GM18508 (cell line): ENCODE data around the gene ANGPTL2.

Experiments used
- ATAC-seq: cut with Tn5 transposase; IDR thresholded peaks from one replicate; pipeline ENCODE4 v1.9.1; 2021; ENCODE audit warnings: moderate number of reproducible peaks; ENCODE audit not compliant: insufficient read depth, unreplicated experiment

The ANGPTL2 gene

DNA sequence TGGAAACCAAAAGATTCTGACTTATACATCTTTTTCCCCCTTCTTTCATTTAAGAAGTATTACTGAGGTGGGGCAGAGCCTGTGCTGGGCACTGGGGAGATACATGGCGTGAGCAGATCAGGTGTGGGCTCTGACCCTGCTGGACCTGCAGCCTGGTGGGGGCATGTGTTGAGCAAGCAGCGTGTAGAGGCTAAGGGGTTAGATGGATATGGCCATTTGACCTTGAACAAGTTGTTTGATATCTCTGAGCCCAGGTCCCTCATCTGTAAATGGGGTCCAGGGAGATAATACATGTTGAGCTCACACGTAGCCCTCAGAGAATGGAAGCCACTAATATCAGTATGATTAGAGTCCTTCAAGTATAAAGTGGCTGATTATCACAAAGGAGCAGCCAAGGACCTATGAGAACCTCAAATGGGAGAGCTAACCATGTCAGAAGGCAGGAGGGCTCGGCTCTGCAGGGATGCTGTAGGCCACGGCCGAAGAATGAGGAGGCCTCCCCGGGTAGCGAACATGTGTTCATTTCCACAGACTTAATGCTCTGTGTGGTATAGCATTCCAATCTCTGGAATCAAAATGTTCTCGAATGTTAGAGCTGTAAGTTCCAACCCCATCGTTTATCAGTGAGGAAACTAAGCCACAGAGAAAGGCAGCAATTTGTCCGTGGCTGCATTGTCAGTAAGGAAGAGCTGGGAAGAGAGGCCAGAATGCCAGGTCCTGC lies 15.4 kb upstream of the ANGPTL2 start:
- ATAC-seq, result no peak

GRCh38 chr9:127136880-127137639 lies 14.6 kb upstream of the ANGPTL2 start:
- no peak for ATAC-seq

DNA sequence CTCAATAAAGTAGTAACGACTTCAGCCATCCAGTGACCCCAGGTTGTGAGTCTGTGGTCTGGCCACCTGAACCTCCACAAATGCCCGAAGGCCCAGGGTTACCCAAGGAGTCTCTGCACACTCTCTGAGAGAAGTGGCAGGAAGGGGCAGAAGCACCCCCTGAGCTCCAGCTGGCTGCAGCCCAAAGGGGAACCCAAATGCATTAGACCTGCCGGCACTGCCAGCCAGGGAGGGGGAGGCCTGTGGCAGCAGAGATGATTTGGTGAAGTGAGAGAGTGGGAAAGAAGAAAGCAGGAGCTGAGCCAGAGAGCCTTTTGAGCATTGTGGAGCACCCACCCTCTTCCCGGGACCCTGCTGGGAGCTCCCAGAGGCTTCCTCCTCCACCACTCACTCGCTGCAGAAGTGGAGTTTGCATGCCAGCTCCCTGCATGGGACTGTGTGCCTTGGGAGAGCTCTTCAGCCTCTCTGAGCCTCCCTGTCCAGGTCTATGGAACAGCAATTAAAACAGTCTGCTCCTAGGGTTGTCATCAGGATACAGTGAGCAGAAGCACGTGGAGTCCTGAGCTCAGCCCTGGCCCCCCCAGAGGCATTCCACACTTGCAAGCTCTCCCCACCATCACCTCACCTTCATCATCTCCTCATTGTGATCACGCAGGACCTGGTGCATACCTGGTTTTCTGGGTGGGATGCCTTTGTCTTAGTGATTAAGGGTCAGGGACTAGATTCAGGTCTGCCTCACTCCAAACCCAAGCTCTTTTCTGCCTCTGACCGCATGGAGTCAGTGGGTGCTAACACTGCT lies 13.8 kb upstream of the ANGPTL2 start:
- ATAC-seq, result no peak

- no peak for ATAC-seq
Observed at GRCh38 chr9:127135056-127135745, 12.8 kb upstream of the ANGPTL2 start.

DNA sequence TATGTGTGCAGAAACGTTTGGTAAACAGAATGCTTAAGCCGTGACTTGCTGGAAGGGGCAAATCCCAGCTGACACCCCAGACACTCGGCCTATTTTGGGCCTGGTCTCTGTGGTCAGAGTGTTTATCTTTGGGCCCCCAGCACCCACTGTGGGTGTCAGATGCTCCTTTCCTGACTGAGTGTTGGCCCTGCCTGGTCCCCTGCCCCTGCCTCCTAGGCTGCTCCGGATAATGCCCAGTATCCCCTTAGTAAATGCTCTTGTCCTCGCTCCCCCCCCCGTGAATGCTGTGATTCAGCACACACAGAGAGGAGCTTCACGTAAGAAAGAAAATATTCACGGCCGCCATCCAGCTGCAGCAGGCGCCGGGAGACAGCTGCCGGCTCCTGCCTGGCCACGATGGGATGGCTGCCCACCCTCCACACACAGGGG lies 11.3 kb upstream of the ANGPTL2 start:
- ATAC-seq, result no peak

- no peak for ATAC-seq
Observed at GRCh38 chr9:127132921-127133647, 10.6 kb upstream of the ANGPTL2 start.

- ATAC-seq, result no peak
Observed at GRCh38 chr9:127132375-127132774, 9.9 kb upstream of the ANGPTL2 start.

- ATAC-seq, result no peak
Observed at GRCh38 chr9:127131871-127132270, 9.4 kb upstream of the ANGPTL2 start.

DNA sequence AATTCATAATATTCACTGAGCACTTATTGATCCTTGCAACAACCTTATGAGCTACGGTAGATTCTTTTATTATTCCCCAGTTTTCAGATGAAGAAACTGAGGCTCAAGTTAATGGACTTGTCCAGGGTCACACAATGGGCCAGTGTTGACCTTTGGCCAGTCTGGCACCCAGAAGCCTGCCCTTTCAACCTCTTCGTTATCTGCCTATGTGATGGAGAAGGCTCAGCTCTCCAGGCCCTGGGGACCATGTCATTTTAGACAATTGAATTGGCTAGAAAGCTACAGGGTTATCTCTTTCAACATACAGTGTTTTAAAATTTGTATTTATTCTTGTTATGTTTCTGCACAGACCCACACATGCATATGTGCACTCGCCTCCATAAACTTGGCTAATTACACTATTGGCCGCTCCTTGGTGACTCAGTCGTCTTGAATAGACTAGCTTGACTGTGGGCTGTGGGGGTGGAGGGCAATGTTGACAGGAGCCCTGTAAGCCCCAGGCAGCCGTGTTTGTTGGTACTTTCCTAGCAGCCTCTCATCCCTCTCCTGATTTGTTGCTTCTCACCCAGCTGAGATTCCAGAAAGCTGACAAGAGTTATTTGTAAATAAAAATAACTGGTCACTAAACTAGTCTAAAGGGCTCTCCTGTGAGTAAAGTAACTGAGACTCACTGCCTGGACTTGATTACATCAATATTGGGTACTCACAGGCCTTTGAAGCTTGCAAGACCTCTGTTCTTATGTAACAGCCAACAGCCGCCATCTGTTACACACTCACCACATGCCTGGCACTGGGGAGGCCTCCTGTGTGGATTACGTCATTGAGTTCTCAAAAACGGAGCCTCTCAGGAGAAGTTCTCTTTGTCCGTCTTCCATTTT lies 8.5 kb upstream of the ANGPTL2 start:
- no peak for ATAC-seq

GRCh38 chr9:127130235-127130634 lies 7.8 kb upstream of the ANGPTL2 start:
- ATAC-seq, result no peak

DNA sequence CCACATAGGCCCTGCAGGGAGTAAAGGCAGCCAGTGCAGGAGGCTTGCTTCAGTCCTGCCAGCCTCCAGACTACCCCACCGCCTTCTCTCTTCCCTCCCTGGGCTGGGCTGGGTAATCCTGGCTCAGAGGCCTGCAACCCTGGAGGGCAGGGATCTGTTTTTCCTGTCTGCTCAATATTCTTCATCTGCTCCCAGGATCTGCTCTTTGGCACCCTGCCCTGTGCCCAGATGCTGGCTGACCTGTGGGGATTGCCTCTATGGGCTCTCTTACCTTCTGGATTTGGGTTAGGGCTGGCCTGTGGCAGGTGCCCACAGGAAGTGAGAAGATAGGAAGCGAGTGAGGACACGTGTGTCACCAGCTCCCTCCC lies 7.3 kb upstream of the ANGPTL2 start:
- ATAC-seq, result no peak

DNA sequence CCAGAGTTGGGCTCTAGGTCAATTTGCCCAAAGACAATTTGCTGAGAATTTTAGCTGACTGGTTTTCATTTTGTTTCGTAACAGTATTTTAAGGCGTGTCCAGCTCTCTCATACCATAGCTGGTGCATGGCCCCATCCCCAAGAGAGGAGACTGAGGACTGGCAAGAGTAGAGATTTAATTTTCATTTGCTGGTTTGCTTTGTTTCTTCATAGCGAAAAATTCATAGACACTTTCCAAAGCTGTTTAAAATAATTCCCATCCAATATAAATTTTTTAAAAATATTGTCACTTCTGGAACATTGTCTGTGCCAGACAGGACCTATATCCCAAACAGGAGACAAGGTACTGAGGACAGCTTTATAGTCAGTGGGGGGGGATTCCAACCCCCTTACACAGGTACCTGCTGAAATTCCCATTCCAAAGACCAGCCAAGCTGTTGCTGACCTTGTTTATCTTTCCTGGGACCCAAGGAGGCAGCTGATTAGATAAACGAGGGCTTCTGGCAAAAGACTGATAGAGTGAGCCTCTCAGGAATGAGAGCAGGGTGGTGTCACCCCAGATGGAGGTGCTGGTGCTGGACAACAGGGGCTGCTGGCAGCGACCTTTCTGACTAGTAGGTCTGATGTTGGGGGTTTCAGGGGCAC lies 6.8 kb upstream of the ANGPTL2 start:
- ATAC-seq, result no peak

DNA sequence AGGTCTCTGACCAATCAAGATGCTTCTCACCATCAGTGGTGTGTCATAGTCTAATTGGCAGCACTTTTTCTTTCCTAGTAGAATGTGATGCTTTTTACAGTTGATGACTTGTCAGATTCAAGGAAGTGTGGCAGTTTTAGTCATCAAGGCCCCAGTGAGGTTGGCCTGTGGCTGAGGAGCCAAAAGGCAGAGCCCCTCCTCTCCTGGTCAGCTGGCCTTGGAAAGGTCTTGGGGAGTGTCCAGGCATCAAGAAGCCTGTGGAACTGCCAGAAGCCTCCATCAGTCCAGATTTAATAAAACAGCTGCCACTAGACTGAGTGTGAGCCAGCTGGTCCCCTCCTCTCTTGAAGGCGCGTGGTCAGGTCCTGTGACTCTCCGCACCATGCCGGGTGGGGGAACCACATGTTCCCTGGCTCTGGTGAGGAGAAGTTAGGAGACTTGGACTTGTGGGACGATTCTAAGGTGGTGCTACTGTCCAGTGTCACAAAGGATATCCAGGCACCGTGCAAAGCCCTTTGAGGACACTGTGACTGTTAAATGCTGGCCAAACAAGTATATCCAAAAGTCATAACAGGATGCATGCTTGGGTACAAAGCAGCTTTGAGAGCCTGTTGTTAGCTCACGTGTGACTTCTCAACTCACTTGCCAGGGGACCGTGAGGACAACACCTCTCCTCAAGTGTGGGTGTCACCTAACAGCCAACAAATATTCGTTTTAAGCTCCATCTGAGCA lies 6.1 kb upstream of the ANGPTL2 start:
- ATAC-seq, result no peak

DNA sequence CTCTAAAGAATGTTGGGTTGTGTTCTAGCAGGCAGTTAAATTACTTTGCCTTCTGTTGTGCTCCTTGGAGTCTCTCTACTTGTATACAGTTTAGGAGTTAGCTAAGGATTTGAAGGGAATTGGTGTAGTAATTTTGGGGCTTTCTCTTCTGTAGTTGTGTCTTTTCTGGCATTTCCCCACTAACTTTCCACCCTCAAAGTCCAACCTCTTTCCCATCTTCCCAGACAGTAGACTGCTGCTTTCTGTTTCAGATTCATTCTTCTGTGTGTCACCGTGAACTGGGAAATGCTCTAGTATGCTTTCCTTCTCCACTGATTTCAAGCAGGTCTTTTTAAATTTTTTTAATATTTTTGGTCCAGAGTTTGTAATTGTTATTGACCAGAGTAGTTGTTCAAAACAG lies 4.5 kb upstream of the ANGPTL2 start:
- ATAC-seq, result no peak

- no peak for ATAC-seq
Observed at GRCh38 chr9:127124792-127125191, 2.4 kb upstream of the ANGPTL2 start.

DNA sequence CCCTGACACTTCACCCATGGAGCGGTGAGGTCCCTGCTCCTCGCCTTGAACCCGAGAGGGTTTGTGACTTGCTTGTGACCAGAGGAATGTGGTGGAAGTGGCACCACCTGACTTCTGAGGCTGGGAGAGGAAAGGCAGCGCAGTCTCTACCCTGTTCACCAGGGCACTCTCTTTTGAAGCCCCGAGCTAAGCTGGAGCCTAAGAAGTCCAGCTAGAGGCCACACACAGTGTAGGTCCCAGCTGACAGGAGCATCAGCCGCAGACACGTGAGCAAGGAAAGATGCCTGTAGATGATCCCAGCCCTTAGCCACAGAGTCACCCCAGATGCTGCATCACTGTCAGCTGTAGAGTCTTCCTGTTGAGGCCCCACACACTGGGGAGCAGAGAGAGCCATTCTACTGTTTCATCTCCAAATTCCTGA lies 1.7 kb upstream of the ANGPTL2 start:
- ATAC-seq, result no peak

- no peak for ATAC-seq
Observed at GRCh38 chr9:127123064-127123890, 842 bp upstream of the ANGPTL2 start.
